HEK293 (cell line): ENCODE results near the gene TESK1.

Experiments
- CTCF ChIA-PET: fragments of 350-600 bp; formaldehyde crosslinking; extraction: SDS; loops from one replicate; lab custom pipeline; 2021; ENCODE audit warnings: antibody characterized with exemption; lab: Yijun Ruan, JAX
- POLR2A ChIA-PET: fragments of 300-600 bp; formaldehyde crosslinking; extraction: SDS; loops from one replicate; lab custom pipeline; 2020; ENCODE audit warnings: antibody characterized with exemption, inconsistent platforms; lab: Yijun Ruan, JAX
- H3K27ac ChIP-seq: fragments of 200-500 bp; sonication (Bioruptor generic); 2 replicates; pipeline ENCODE4 v1.5.1; 2014; ENCODE audit warnings: low read depth, low read length, control low read depth, inconsistent platforms; ENCODE audit errors: extremely low read depth
- H3K36me3 ChIP-seq, 2 experiments: fragments of 200-500 bp in 1 of 2; sonication (Bioruptor generic) in 1 of 2; 1 replicate in 1 of 2; 2 replicates in 1 of 2; pipeline ENCODE4 v1.5.1; 2014 to 2017; ENCODE audit warnings: inconsistent platforms in 2 of 2, low read length in 2 of 2; ENCODE audit not compliant: control insufficient read depth in 2 of 2, insufficient read depth in 1 of 2
- H3K4me1 ChIP-seq: fragments of 200-500 bp; sonication (Bioruptor generic); 2 replicates; pipeline ENCODE4 v1.5.1; 2014; ENCODE audit warnings: mild to moderate bottlenecking, low read length, inconsistent platforms; ENCODE audit not compliant: control insufficient read depth, insufficient read depth
- H3K4me3 ChIP-seq: 2 replicates; pipeline ENCODE4 v1.5.1; 2011; ENCODE audit warnings: low read depth, mild to moderate bottlenecking, control low read depth, low read length, moderate library complexity
- H3K9me3 ChIP-seq: fragments of 200-500 bp; sonication (Bioruptor generic); 2 replicates; pipeline ENCODE4 v1.5.1; 2014; ENCODE audit warnings: low read depth, low read length, inconsistent platforms; ENCODE audit not compliant: control insufficient read depth, insufficient read depth
- PRDM2 ChIP-seq: fragments of 450-650 bp; formaldehyde crosslinking; IDR thresholded peaks from 2 replicates; pipeline ENCODE4 v1.5.1; 2016; ENCODE audit warnings: missing biosample characterization, missing genetic modification characterization, borderline replicate concordance
- ZNF121 ChIP-seq: fragments of 450-650 bp; formaldehyde crosslinking; IDR thresholded peaks from 2 replicates; pipeline ENCODE4 v1.5.1; 2016; ENCODE audit warnings: missing biosample characterization, missing genetic modification characterization
- ZNF155 ChIP-seq: fragments of 450-650 bp; formaldehyde crosslinking; IDR thresholded peaks from 2 replicates; pipeline ENCODE4 v1.5.1; 2016; ENCODE audit warnings: missing biosample characterization, missing genetic modification characterization
- ZNF202 ChIP-seq: fragments of 450-650 bp; formaldehyde crosslinking; IDR thresholded peaks from 2 replicates; pipeline ENCODE4 v1.5.1; 2016; ENCODE audit warnings: missing biosample characterization, missing genetic modification characterization, borderline replicate concordance
- ZNF223 ChIP-seq: fragments of 450-650 bp; formaldehyde crosslinking; IDR thresholded peaks from 2 replicates; pipeline ENCODE4 v1.5.1; 2016; ENCODE audit warnings: missing biosample characterization, missing genetic modification characterization
- ZNF341 ChIP-seq: fragments of 450-650 bp; formaldehyde crosslinking; IDR thresholded peaks from 2 replicates; pipeline ENCODE4; 2016; ENCODE audit warnings: low read depth, missing biosample characterization, missing genetic modification characterization
- ZNF366 ChIP-seq: fragments of 450-650 bp; formaldehyde crosslinking; conservative IDR thresholded peaks from 2 replicates; pipeline ENCODE4 v1.5.1; 2016; ENCODE audit warnings: missing biosample characterization, missing genetic modification characterization
- ZNF398 ChIP-seq: fragments of 450-650 bp; formaldehyde crosslinking; IDR thresholded peaks from 2 replicates; pipeline ENCODE4 v1.5.1; 2017; ENCODE audit warnings: missing biosample characterization, missing genetic modification characterization
- ZNF488 ChIP-seq: fragments of 450-650 bp; formaldehyde crosslinking; IDR thresholded peaks from 2 replicates; pipeline ENCODE4 v1.5.1; 2016; ENCODE audit warnings: missing biosample characterization, missing genetic modification characterization
- ZNF530 ChIP-seq: fragments of 450-650 bp; formaldehyde crosslinking; IDR thresholded peaks from 2 replicates; pipeline ENCODE4 v1.5.1; 2016; ENCODE audit warnings: low read depth, missing biosample characterization, missing genetic modification characterization
- ZSCAN4 ChIP-seq: fragments of 450-650 bp; formaldehyde crosslinking; IDR thresholded peaks from 2 replicates; pipeline ENCODE4 v1.5.1; 2017; ENCODE audit warnings: missing biosample characterization, missing genetic modification characterization

TESK1 gene

GRCh38 chr9:35656348-35656747 is 51.3 kb downstream of the TESK1 start (continued):
- no peak for TF ChIP-seq PRDM2 (tag by site-specific recombination)
- no peak for TF ChIP-seq ZNF121 (tag by site-specific recombination)
- TF ChIP-seq ZNF530 (tag by site-specific recombination) = no peak
- TF ChIP-seq ZNF398 (tag by site-specific recombination) = no peak
- TF ChIP-seq ZNF341 (tag by site-specific recombination) = no peak
- no peak for TF ChIP-seq ZNF155 (tag by site-specific recombination)
- no peak for TF ChIP-seq ZNF488 (tag by site-specific recombination)
- TF ChIP-seq ZSCAN4 = no peak
- TF ChIP-seq ZNF223 (tag by site-specific recombination) = no peak
- no peak for TF ChIP-seq ZNF366 (tag by site-specific recombination)

- Histone ChIP-seq H3K36me3 (peaks cover 5 to 19% of the 10 kb centered on the region in 2 experiments), H3K4me1 (peaks cover 8% of the 10 kb centered on the region; the same call in 1 of the 2 replicates), H3K27ac (peak overlapping the region; percentile 93), H3K9me3 (no peaks in the 10 kb centered on the region), H3K4me3 (peak overlapping the region; percentile 40)
- POLR2A ChIA-PET = interaction anchor here (0.7 to 4.3 kb wide), 12 partner anchors 10 to 554 kb away, joined by 3 to 41 read pairs (median 7); partner anchors contain the start of genes ATOSB, CREB3, GBA2 and RGP1
- TF ChIP-seq ZNF341 (tag by site-specific recombination) = peak; percentile 90
- no peak for TF ChIP-seq ZNF202 (tag by site-specific recombination)
- CTCF ChIA-PET = interaction anchor here (0.7 to 14.5 kb wide), 11 partner anchors 11 to 578 kb away, joined by 3 to 157 read pairs (median 9); partner anchors contain the start of genes TLN1 and TPM2
Measured at GRCh38 chr9:35656831-35657545, 51.9 kb downstream of the TESK1 start.
